Esophagus muscularis mucosa (tissue), 4 donors: ENCODE data around the gene DUSP14. TPM values are rescaled to one million over a fixed set of nuclear protein-coding genes. Genes with fewer than 3 reads are reported as not detected.
A peak's percentile ranks its signal among the peaks of the same experiment; 100 is the strongest.

Source experiments
- DNase-seq: peaks from one replicate; pipeline ENCODE4 v3.0.0-alpha.2; 2017; ENCODE audit errors: extremely low spot score
- H3K27ac ChIP-seq, 4 donors: fragments of 200-600 bp; sonication (generic); replicated peaks in 1 of 4; 1 replicate in 3 of 4; 2 replicates in 1 of 4; pipeline ENCODE4 v1.5.1; 2016 to 2019; ENCODE audit warnings: mild to moderate bottlenecking in 1 of 4
- H3K27me3 ChIP-seq, 4 donors: fragments of 200-600 bp; sonication (generic); one replicate each; pipeline versions ENCODE4 v1.5.1 to v1.6.0; 2016 to 2019
- H3K36me3 ChIP-seq, 4 donors: fragments of 200-600 bp; sonication (generic); one replicate each; pipeline ENCODE4 v1.5.1; 2016 to 2019
- H3K4me1 ChIP-seq, 4 donors: fragments of 200-600 bp; sonication (generic); one replicate each; pipeline ENCODE4 v1.5.1; 2016 to 2019
- H3K4me3 ChIP-seq, 4 donors: fragments of 200-600 bp; sonication (generic); 1 replicate in 2 of 4; 2 replicates in 2 of 4; pipeline ENCODE4 v1.5.1; 2016 to 2019; ENCODE audit warnings: mild to moderate bottlenecking in 4 of 4, moderate library complexity in 1 of 4
- H3K9me3 ChIP-seq, 4 donors: fragments of 200-600 bp; sonication (generic); 1 replicate in 3 of 4; 2 replicates in 1 of 4; pipeline ENCODE4 v1.5.1; 2016 to 2019
- CTCF ChIP-seq, 3 experiments: fragments of 200-600 bp in 2 of 3; fragments of 450-650 bp in 1 of 3; sonication (generic) in 2 of 3; IDR thresholded peaks; one replicate each; pipeline ENCODE4 v1.5.1; 2017 to 2019; ENCODE audit warnings: antibody characterized with exemption in 3 of 3, mild to moderate bottlenecking in 2 of 3, moderate library complexity in 1 of 3
- EP300 ChIP-seq: sonication (generic); formaldehyde crosslinking; IDR thresholded peaks from one replicate; pipeline ENCODE4 v1.6.1; 2017; ENCODE audit warnings: antibody characterized with exemption
- POLR2A ChIP-seq: fragments of 450-650 bp; IDR thresholded peaks from one replicate; pipeline ENCODE4 v1.6.1; 2017; ENCODE audit warnings: antibody characterized with exemption, moderate library complexity, mild to moderate bottlenecking, low read depth
- POLR2AphosphoS5 ChIP-seq, 2 donors: sonication (generic); formaldehyde crosslinking; IDR thresholded peaks; one replicate each; pipeline ENCODE4 v1.6.1; 2017; ENCODE audit warnings: antibody characterized with exemption in 2 of 2
- WGBS: methylation state at CpG from one replicate; pipeline ENCODE4 v1.1.5; 2018; 5-methylcytosine and 5-hydroxymethylcytosine counted together
- intact Hi-C: fragments of 100-400 bp; cut with DNase I; formaldehyde crosslinking; loops from one replicate; pipeline ENCODE4 v1.15.1; 2023
- total RNA-seq, 4 donors: library from RNA; depleted of rRNA; stranded (reverse); fragments of >200 nt; gene quantifications; one replicate each; pipeline versions ENCODE4 v1.1.0 to v1.2.1, GENCODE V29; 2016

The DUSP14 gene
- total RNA-seq, 4 donors from 2014 or later: 23.7 to 46.4 (median 35.9) TPM

GRCh38 chr17:37488607-37489196 is 989 bp upstream of the DUSP14 start:
- peaks cover 32 to 53% (median 48%) of the 10 kb centered on the region in 4 donors for H3K4me1 ChIP-seq
- intact Hi-C loops: loop anchor here (5.0 kb wide), 1 partner anchor 81 kb away; the partner anchor contains the start of genes ACACA and TADA2A
- H3K27ac ChIP-seq: peak overlapping the region; percentile 91 to 93 (median 92)
- H3K4me3 ChIP-seq: peak overlapping the region; percentile 76 to 89 (median 87)
- no peaks in the 10 kb centered on the region for H3K9me3 ChIP-seq
- peak; percentile 92 for DNase-seq
- TF ChIP-seq POLR2AphosphoS5 (IDR thresholded peaks at IDR 0.05) (peak; percentile 52 to 80), EP300 (no peak)
- no peaks in the 10 kb centered on the region for H3K36me3 ChIP-seq
- WGBS: 6% methylated on average over 16 of the region's 25 CpGs
- H3K27me3 ChIP-seq: no peaks in the 10 kb centered on the region

- H3K36me3 ChIP-seq: no peaks in the 10 kb centered on the region
- intact Hi-C loops: no loop called here
- 0% methylated on average over 18 of the region's 56 CpGs for WGBS
These were observed 414 bp downstream of the DUSP14 start for GRCh38 chr17:37490022-37490587.

GRCh38 chr17:37490638-37491614 is 1.2 kb downstream of the DUSP14 start:
- Histone ChIP-seq H3K4me3 (peak overlapping the region; percentile 76 to 89 (median 87)), H3K9me3 (no peaks in the 10 kb centered on the region), H3K27me3 (no peaks in the 10 kb centered on the region), H3K4me1 (peaks cover 39 to 72% (median 64%) of the 10 kb centered on the region in 4 donors), H3K36me3 (no peaks in the 10 kb centered on the region), H3K27ac (peak overlapping the region; percentile 91 to 94 (median 92))
- TF ChIP-seq POLR2AphosphoS5 (IDR thresholded peaks at IDR 0.05): peak; percentile 58 to 78
- no peak for TF ChIP-seq POLR2A
- no peak for DNase-seq
- intact Hi-C loops: no loop called here
- 12% methylated on average over 24 of the region's 24 CpGs for WGBS

More at GRCh38 chr17:37490022-37490587, 414 bp downstream of the DUSP14 start:
- H3K27ac ChIP-seq: peak overlapping the region; percentile 91 to 94 (median 92)
- TF ChIP-seq CTCF (IDR thresholded peaks at IDR 0.05): peak in 1 of 3 experiments; percentile 41
- TF ChIP-seq EP300: no peak
- H3K27me3 ChIP-seq: no peaks in the 10 kb centered on the region
- peaks cover 39 to 66% (median 60%) of the 10 kb centered on the region in 4 donors for H3K4me1 ChIP-seq
- peak overlapping the region; percentile 76 to 89 (median 87) for H3K4me3 ChIP-seq
- no peaks in the 10 kb centered on the region for H3K9me3 ChIP-seq
- DNase-seq: peak; percentile 92

- intact Hi-C loops: no loop called here
- Histone ChIP-seq H3K27ac (peak overlapping the region; percentile 91 to 94 (median 92)), H3K4me3 (peak overlapping the region; percentile 76 to 89 (median 87)), H3K4me1 (peaks cover 39 to 76% (median 64%) of the 10 kb centered on the region in 4 donors), H3K36me3 (no peaks in the 10 kb centered on the region), H3K9me3 (no peaks in the 10 kb centered on the region), H3K27me3 (no peaks in the 10 kb centered on the region)
- 28% methylated on average over 4 of the region's 4 CpGs for WGBS
- TF ChIP-seq EP300 (no peak), POLR2A (no peak), CTCF (IDR thresholded peaks at IDR 0.05) (no peak), POLR2AphosphoS5 (IDR thresholded peaks at IDR 0.05) (no peak)
- DNase-seq: no peak
These were observed 2.5 kb downstream of the DUSP14 start for GRCh38 chr17:37492167-37492566.

GRCh38 chr17:37493249-37494027 is 3.7 kb downstream of the DUSP14 start:
- 39% methylated on average over 2 of the region's 2 CpGs for WGBS
- intact Hi-C loops: no loop called here
- Histone ChIP-seq H3K4me1 (peaks cover 31 to 75% (median 57%) of the 10 kb centered on the region in 4 donors), H3K9me3 (no peaks in the 10 kb centered on the region), H3K27me3 (no peaks in the 10 kb centered on the region), H3K36me3 (no peaks in the 10 kb centered on the region), H3K4me3 (no peak overlapping the region), H3K27ac (peak overlapping the region; percentile 91 to 94 (median 92))
- no peak for DNase-seq
- TF ChIP-seq POLR2A: no peak
- no peak for TF ChIP-seq CTCF (IDR thresholded peaks at IDR 0.05)
- TF ChIP-seq POLR2AphosphoS5 (IDR thresholded peaks at IDR 0.05): no peak
- no peak for TF ChIP-seq EP300
